Adipocyte (in vitro differentiated cells): ENCODE measurements around the gene MACROD2.

Source experiments
- DNase-seq: peaks from one replicate; pipeline ENCODE4 v3.0.0-alpha.2; 2015; ENCODE audit warnings: low read depth
- H3K27me3 ChIP-seq: replicated peaks from 2 replicates; pipeline ENCODE4 v1.7.0; 2013; ENCODE audit warnings: mild to moderate bottlenecking, low read length, moderate library complexity; ENCODE audit not compliant: control insufficient read depth, insufficient read depth
- H3K36me3 ChIP-seq: 2 replicates; pipeline ENCODE4 v1.7.0; 2013; ENCODE audit warnings: low read length, mild to moderate bottlenecking, moderate library complexity; ENCODE audit not compliant: control insufficient read depth, insufficient read depth, severe bottlenecking
- H3K4me1 ChIP-seq: 2 replicates; pipeline ENCODE4 v1.7.0; 2013; ENCODE audit warnings: mild to moderate bottlenecking, low read length, moderate library complexity; ENCODE audit not compliant: control insufficient read depth, insufficient read depth
- H3K4me3 ChIP-seq: 2 replicates; pipeline ENCODE4 v1.7.0; 2013; ENCODE audit warnings: mild to moderate bottlenecking, low read length, moderate library complexity
- H3K9ac ChIP-seq: 2 replicates; pipeline ENCODE4 v1.7.0; 2013; ENCODE audit warnings: mild to moderate bottlenecking, low read length, moderate library complexity
- H3K9me3 ChIP-seq: 2 replicates; pipeline ENCODE4 v1.7.0; 2013; ENCODE audit warnings: mild to moderate bottlenecking, low read length, moderate library complexity; ENCODE audit not compliant: control insufficient read depth

Gene MACROD2

GRCh38 chr20:14799545-14800216 lies 804.4 kb downstream of the MACROD2 start:
- no peak for DNase-seq
- Histone ChIP-seq H3K9me3 (no peaks in the 10 kb centered on the region), H3K36me3 (no peaks in the 10 kb centered on the region), H3K4me3 (no peak overlapping the region), H3K4me1 (no peaks in the 10 kb centered on the region), H3K27me3 (no peaks in the 10 kb centered on the region), H3K9ac (no peak overlapping the region)

- no peak for DNase-seq
- H3K9ac ChIP-seq = no peak overlapping the region
- H3K36me3 ChIP-seq = no peaks in the 10 kb centered on the region
Measured at GRCh38 chr20:14800707-14801425, 805.5 kb downstream of the MACROD2 start.

GRCh38 chr20:14801591-14802325 lies 806.4 kb downstream of the MACROD2 start:
- no peaks in the 10 kb centered on the region for H3K27me3 ChIP-seq
- H3K4me1 ChIP-seq = no peaks in the 10 kb centered on the region
- no peaks in the 10 kb centered on the region for H3K9me3 ChIP-seq
- H3K36me3 ChIP-seq = no peaks in the 10 kb centered on the region
- no peak overlapping the region for H3K4me3 ChIP-seq
- DNase-seq = no peak
- no peak overlapping the region for H3K9ac ChIP-seq

More at GRCh38 chr20:14800707-14801425, 805.5 kb downstream of the MACROD2 start:
- H3K27me3 ChIP-seq = no peaks in the 10 kb centered on the region
- no peak overlapping the region for H3K4me3 ChIP-seq
- H3K9me3 ChIP-seq = no peaks in the 10 kb centered on the region
- H3K4me1 ChIP-seq = no peaks in the 10 kb centered on the region

- Histone ChIP-seq H3K27me3 (no peaks in the 10 kb centered on the region), H3K9ac (no peak overlapping the region), H3K9me3 (peaks cover 8% of the 10 kb centered on the region), H3K4me1 (no peaks in the 10 kb centered on the region), H3K36me3 (no peaks in the 10 kb centered on the region), H3K4me3 (no peak overlapping the region)
- no peak for DNase-seq
Measured at GRCh38 chr20:14807224-14807623, 811.9 kb downstream of the MACROD2 start.

- Histone ChIP-seq H3K27me3 (no peaks in the 10 kb centered on the region), H3K9ac (no peak overlapping the region), H3K4me1 (peaks cover 3% of the 10 kb centered on the region), H3K9me3 (no peaks in the 10 kb centered on the region), H3K36me3 (no peaks in the 10 kb centered on the region), H3K4me3 (no peak overlapping the region)
- no peak for DNase-seq
Measured at GRCh38 chr20:14815340-14815739, 820.0 kb downstream of the MACROD2 start.

- H3K4me1 ChIP-seq = peaks cover 3% of the 10 kb centered on the region
- DNase-seq = no peak
- no peaks in the 10 kb centered on the region for H3K36me3 ChIP-seq
- no peaks in the 10 kb centered on the region for H3K27me3 ChIP-seq
- no peak overlapping the region for H3K9ac ChIP-seq
- H3K9me3 ChIP-seq = no peaks in the 10 kb centered on the region
- no peak overlapping the region for H3K4me3 ChIP-seq
Measured at GRCh38 chr20:14816471-14816870, 821.2 kb downstream of the MACROD2 start.

GRCh38 chr20:14817101-14817500 lies 821.8 kb downstream of the MACROD2 start:
- Histone ChIP-seq H3K9ac (no peak overlapping the region), H3K27me3 (no peaks in the 10 kb centered on the region), H3K4me1 (peaks cover 3% of the 10 kb centered on the region), H3K36me3 (no peaks in the 10 kb centered on the region), H3K9me3 (no peaks in the 10 kb centered on the region), H3K4me3 (no peak overlapping the region)
- DNase-seq = peak; percentile 45

GRCh38 chr20:14820771-14821170 lies 825.5 kb downstream of the MACROD2 start:
- DNase-seq = peak; percentile 81
- H3K27me3 ChIP-seq = no peaks in the 10 kb centered on the region
- H3K9me3 ChIP-seq = no peaks in the 10 kb centered on the region
- H3K4me3 ChIP-seq = no peak overlapping the region
- H3K4me1 ChIP-seq = peaks cover 3% of the 10 kb centered on the region
- H3K9ac ChIP-seq = no peak overlapping the region
- no peaks in the 10 kb centered on the region for H3K36me3 ChIP-seq

- peaks cover 3% of the 10 kb centered on the region for H3K4me1 ChIP-seq
- H3K4me3 ChIP-seq = no peak overlapping the region
- H3K9me3 ChIP-seq = no peaks in the 10 kb centered on the region
- no peak overlapping the region for H3K9ac ChIP-seq
- H3K36me3 ChIP-seq = no peaks in the 10 kb centered on the region
- no peaks in the 10 kb centered on the region for H3K27me3 ChIP-seq
- no peak for DNase-seq
Measured at GRCh38 chr20:14821251-14821650, 825.9 kb downstream of the MACROD2 start.

- DNase-seq = no peak
- H3K4me3 ChIP-seq = no peak overlapping the region
- no peaks in the 10 kb centered on the region for H3K9me3 ChIP-seq
- no peaks in the 10 kb centered on the region for H3K4me1 ChIP-seq
- H3K27me3 ChIP-seq = no peaks in the 10 kb centered on the region
- H3K9ac ChIP-seq = no peak overlapping the region
- no peaks in the 10 kb centered on the region for H3K36me3 ChIP-seq
Measured at GRCh38 chr20:14824996-14825395, 829.7 kb downstream of the MACROD2 start.

GRCh38 chr20:14826543-14827313 lies 831.4 kb downstream of the MACROD2 start:
- Histone ChIP-seq H3K9ac (no peak overlapping the region), H3K36me3 (no peaks in the 10 kb centered on the region), H3K27me3 (no peaks in the 10 kb centered on the region), H3K4me3 (no peak overlapping the region), H3K4me1 (peaks cover 6% of the 10 kb centered on the region), H3K9me3 (no peaks in the 10 kb centered on the region)
- DNase-seq = no peak
